ENCODE measurements around the gene RAB3A. TPM values are rescaled to one million over a fixed set of nuclear protein-coding genes. Genes with fewer than 3 reads are reported as not detected.
A peak's percentile ranks its signal among the peaks of the same experiment; 100 is the strongest.

RAB3A gene
- total and polyA plus RNA-seq, 9 of the 15 experiments (the other 6 are each of a cell fraction or from before 2014, with no cell fraction given) = 0.17 to 5.1 (median 0.90) TPM; not detected in 1

GRCh38 chr19:18160971-18161635, 42.7 kb downstream of the RAB3A start (continued):
- TF ChIP-seq ZBTB8A (IDR thresholded peaks at IDR 0.05; ENCODE audit: partially characterized antibody) (no peak), NBN (IDR thresholded peaks at IDR 0.05; ENCODE audit: low read depth) (no peak), SPI1 (IDR thresholded peaks at IDR 0.05; ENCODE audit: borderline replicate concordance, low read depth, low read length) (no peak), ETS1 (conservative IDR thresholded peaks at IDR 0.05; ENCODE audit: control insufficient read depth, low read depth, low read length) (peak; percentile 69), STAT5A (IDR thresholded peaks at IDR 0.05; ENCODE audit: borderline replicate concordance, low read length) (no peak), PTBP1 (IDR thresholded peaks at IDR 0.05; ENCODE audit: low read depth, low read length) (no peak), VEZF1 (CRISPR knock-in tag; IDR thresholded peaks at IDR 0.05) (peak; percentile 78), RB1 (IDR thresholded peaks at IDR 0.05; ENCODE audit: low read depth) (peak; percentile 99), ZFP30 (CRISPR knock-in tag; IDR thresholded peaks at IDR 0.05; ENCODE audit: borderline replicate concordance) (no peak), HDAC8 (tag; IDR thresholded peaks at IDR 0.05) (no peak), U2AF2 (optimal IDR thresholded peaks at IDR 0.05; ENCODE audit: low read depth, low read length) (no peak), XRCC5 (IDR thresholded peaks at IDR 0.05; ENCODE audit: low read depth, low read length) (no peak), CBFA2T2 (conservative IDR thresholded peaks at IDR 0.05) (no peak), MCM2 (IDR thresholded peaks at IDR 0.05; ENCODE audit: low read depth) (no peak), ZNF639 (CRISPR knock-in tag; conservative IDR thresholded peaks at IDR 0.05 in 1 of 2, IDR thresholded peaks at IDR 0.05 in 1 of 2) (0 out of 4 replicates have a peak, but pooled peaks of 1 of the 2 experiments have one; percentile 55)
- TF ChIP-seq, protein P1, sequence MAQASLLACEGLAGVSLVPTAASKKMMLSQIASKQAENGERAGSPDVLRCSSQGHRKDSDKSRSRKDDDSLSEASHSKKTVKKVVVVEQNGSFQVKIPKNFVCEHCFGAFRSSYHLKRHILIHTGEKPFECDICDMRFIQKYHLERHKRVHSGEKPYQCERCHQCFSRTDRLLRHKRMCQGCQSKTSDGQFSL (CRISPR knock-in tag; IDR thresholded peaks at IDR 0.05) = no peak
- TF ChIP-seq, protein P1 (tag; IDR thresholded peaks at IDR 0.05) = no peak
- TF ChIP-seq, protein P2, sequence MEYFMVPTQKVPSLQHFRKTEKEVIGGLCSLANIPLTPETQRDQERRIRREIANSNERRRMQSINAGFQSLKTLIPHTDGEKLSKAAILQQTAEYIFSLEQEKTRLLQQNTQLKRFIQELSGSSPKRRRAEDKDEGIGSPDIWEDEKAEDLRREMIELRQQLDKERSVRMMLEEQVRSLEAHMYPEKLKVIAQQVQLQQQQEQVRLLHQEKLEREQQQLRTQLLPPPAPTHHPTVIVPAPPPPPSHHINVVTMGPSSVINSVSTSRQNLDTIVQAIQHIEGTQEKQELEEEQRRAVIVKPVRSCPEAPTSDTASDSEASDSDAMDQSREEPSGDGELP (CRISPR knock-in tag; IDR thresholded peaks at IDR 0.05; ENCODE audit: borderline replicate concordance) = peak; percentile 5; the same call in 1 of the 2 replicates
- TF ChIP-seq, protein P3, sequence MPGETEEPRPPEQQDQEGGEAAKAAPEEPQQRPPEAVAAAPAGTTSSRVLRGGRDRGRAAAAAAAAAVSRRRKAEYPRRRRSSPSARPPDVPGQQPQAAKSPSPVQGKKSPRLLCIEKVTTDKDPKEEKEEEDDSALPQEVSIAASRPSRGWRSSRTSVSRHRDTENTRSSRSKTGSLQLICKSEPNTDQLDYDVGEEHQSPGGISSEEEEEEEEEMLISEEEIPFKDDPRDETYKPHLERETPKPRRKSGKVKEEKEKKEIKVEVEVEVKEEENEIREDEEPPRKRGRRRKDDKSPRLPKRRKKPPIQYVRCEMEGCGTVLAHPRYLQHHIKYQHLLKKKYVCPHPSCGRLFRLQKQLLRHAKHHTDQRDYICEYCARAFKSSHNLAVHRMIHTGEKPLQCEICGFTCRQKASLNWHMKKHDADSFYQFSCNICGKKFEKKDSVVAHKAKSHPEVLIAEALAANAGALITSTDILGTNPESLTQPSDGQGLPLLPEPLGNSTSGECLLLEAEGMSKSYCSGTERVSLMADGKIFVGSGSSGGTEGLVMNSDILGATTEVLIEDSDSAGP (CRISPR knock-in tag; IDR thresholded peaks at IDR 0.05) = no peak
